Gastroesophageal sphincter (tissue), 4 donors: ENCODE results near the gene CAPN5. TPM values are rescaled to one million over a fixed set of nuclear protein-coding genes. Genes with fewer than 3 reads are reported as not detected.
"Not testable (repeated sequence)": the region's sequence is repeated elsewhere in the genome, so short reads cannot be mapped to it uniquely, and the experiment has no call there.

Experiments used
- ATAC-seq: fragments of 150-250 bp; one replicate; pipeline ENCODE4 v1.9.1; 2016; ENCODE audit warnings: mild to moderate bottlenecking, moderate library complexity
- H3K27ac ChIP-seq, 4 donors: fragments of 200-600 bp; sonication (generic) in 3 of 4; 1 replicate in 3 of 4; 2 replicates in 1 of 4; pipeline ENCODE4 v1.5.1; 2016 to 2019
- H3K27me3 ChIP-seq: fragments of 200-600 bp; sonication (generic); one replicate; pipeline ENCODE4 v1.5.1; 2019
- H3K36me3 ChIP-seq, 2 donors: fragments of 200-600 bp; sonication (generic); one replicate each; pipeline ENCODE4 v1.5.1; 2019; ENCODE audit warnings: control low read depth in 1 of 2
- H3K4me1 ChIP-seq, 3 donors: fragments of 200-600 bp; sonication (generic); 1 replicate in 2 of 3; 2 replicates in 1 of 3; pipeline ENCODE4 v1.5.1; 2016 to 2019; ENCODE audit warnings: control low read depth in 2 of 3
- H3K4me3 ChIP-seq, 2 donors: fragments of 200-600 bp; sonication (generic); one replicate each; pipeline ENCODE4 v1.5.1; 2019; ENCODE audit warnings: mild to moderate bottlenecking in 1 of 2, moderate library complexity in 1 of 2
- H3K9me3 ChIP-seq, 3 donors: fragments of 200-600 bp; sonication (generic); one replicate each; pipeline ENCODE4 v1.5.1; 2017 to 2019; ENCODE audit warnings: control low read depth in 2 of 3
- EP300 ChIP-seq: sonication (generic); formaldehyde crosslinking; IDR thresholded peaks from one replicate; pipeline ENCODE4 v1.6.1; 2017; ENCODE audit warnings: antibody characterized with exemption, mild to moderate bottlenecking
- POLR2A ChIP-seq, 2 donors: fragments of 450-650 bp; IDR thresholded peaks; one replicate each; pipeline ENCODE4 v1.6.1; 2017; ENCODE audit warnings: antibody characterized with exemption in 2 of 2, mild to moderate bottlenecking in 2 of 2, moderate library complexity in 1 of 2
- POLR2AphosphoS5 ChIP-seq: sonication (generic); formaldehyde crosslinking; IDR thresholded peaks from one replicate; pipeline ENCODE4 v1.6.1; 2017; ENCODE audit warnings: antibody characterized with exemption
- WGBS, 2 donors: methylation state at CpG; one replicate each; pipeline ENCODE4 v1.1.5; 2018; ENCODE audit warnings: low coverage in 1 of 2; 5-methylcytosine and 5-hydroxymethylcytosine counted together
- total RNA-seq, 4 donors: library from RNA; depleted of rRNA; stranded (reverse); fragments of >200 nt; gene quantifications; one replicate each; pipeline ENCODE4 v1.1.0, GENCODE V29; 2016
- TF ChIP-seq, protein P1 (sequence below), 4 experiments: fragments of 200-600 bp in 2 of 4; fragments of 450-650 bp in 2 of 4; sonication (generic) in 1 of 4; IDR thresholded peaks; one replicate each; pipeline ENCODE4 v1.5.1; 2017 to 2019; ENCODE audit warnings: antibody characterized with exemption in 4 of 4, mild to moderate bottlenecking in 2 of 4, moderate library complexity in 2 of 4

The CAPN5 gene
- 1 to 10 TPM; 4.1 to 9.4 (median 7.7) TPM for total RNA-seq

GRCh38 chr11:77066229-77067042 lies at the start of gene CAPN5:
TSS of gene CAPN5 (plus strand) at chr11:77066971. CDS start at chr11:77084887, 17,916 bp downstream.
- 0 to 8% methylated on average over 2 of the region's 69 CpGs for WGBS, 2 donors
- H3K4me3 ChIP-seq = peak within 1 kb of the TSS; percentile 55 to 82
- ATAC-seq = peak; percentile 95
- no peaks in the 10 kb centered on the region for H3K36me3 ChIP-seq
- TF ChIP-seq, protein P1, sequence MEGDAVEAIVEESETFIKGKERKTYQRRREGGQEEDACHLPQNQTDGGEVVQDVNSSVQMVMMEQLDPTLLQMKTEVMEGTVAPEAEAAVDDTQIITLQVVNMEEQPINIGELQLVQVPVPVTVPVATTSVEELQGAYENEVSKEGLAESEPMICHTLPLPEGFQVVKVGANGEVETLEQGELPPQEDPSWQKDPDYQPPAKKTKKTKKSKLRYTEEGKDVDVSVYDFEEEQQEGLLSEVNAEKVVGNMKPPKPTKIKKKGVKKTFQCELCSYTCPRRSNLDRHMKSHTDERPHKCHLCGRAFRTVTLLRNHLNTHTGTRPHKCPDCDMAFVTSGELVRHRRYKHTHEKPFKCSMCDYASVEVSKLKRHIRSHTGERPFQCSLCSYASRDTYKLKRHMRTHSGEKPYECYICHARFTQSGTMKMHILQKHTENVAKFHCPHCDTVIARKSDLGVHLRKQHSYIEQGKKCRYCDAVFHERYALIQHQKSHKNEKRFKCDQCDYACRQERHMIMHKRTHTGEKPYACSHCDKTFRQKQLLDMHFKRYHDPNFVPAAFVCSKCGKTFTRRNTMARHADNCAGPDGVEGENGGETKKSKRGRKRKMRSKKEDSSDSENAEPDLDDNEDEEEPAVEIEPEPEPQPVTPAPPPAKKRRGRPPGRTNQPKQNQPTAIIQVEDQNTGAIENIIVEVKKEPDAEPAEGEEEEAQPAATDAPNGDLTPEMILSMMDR (IDR thresholded peaks at IDR 0.05) = peak in 3 of 4 experiments; percentile 19 to 50 (median 48)
- TF ChIP-seq EP300 (no peak), POLR2A (IDR thresholded peaks at IDR 0.05) (peak; percentile 80 to 90), POLR2AphosphoS5 (peak; percentile 82)
- peak within 1 kb of the TSS; percentile 68 to 96 (median 92) for H3K27ac ChIP-seq
- no peaks in the 10 kb centered on the region for H3K27me3 ChIP-seq
- H3K4me1 ChIP-seq = peaks cover 0 to 45% (median 6%) of the 10 kb centered on the region in 3 donors
- H3K9me3 ChIP-seq = no peaks in the 10 kb centered on the region

GRCh38 chr11:77018396-77018924 lies 48.3 kb upstream of the CAPN5 start:
- not testable (repeated sequence) for H3K9me3 ChIP-seq, ATAC-seq, H3K4me3 ChIP-seq, H3K4me1 ChIP-seq, H3K27me3 ChIP-seq, H3K27ac ChIP-seq
- H3K36me3 ChIP-seq = peaks cover 0 to 40% of the 10 kb centered on the region in 2 donors
- 86% methylated on average over 1 to 2 of the region's 2 CpGs for WGBS, 2 donors

GRCh38 chr11:77019976-77020595 lies 46.7 kb upstream of the CAPN5 start:
- Histone ChIP-seq H3K27me3 (no peaks in the 10 kb centered on the region), H3K4me1 (no peaks in the 10 kb centered on the region), H3K9me3 (no peaks in the 10 kb centered on the region), H3K36me3 (peaks cover 0 to 40% of the 10 kb centered on the region in 2 donors), H3K27ac (no peak overlapping the region), H3K4me3 (no peak overlapping the region)
- no peak for ATAC-seq
- TF ChIP-seq EP300 (no peak), POLR2A (IDR thresholded peaks at IDR 0.05) (no peak), POLR2AphosphoS5 (no peak)
- TF ChIP-seq, protein P1 (IDR thresholded peaks at IDR 0.05) = no peak
- 86 to 87% methylated on average over 2 of the region's 2 CpGs for WGBS, 2 donors

GRCh38 chr11:77020734-77021133 lies 46.0 kb upstream of the CAPN5 start:
- 100% methylated on average over 2 of the region's 2 CpGs for WGBS, 2 donors
- Histone ChIP-seq H3K36me3 (peaks cover 0 to 40% of the 10 kb centered on the region in 2 donors), H3K4me1 (no peaks in the 10 kb centered on the region), H3K9me3 (no peaks in the 10 kb centered on the region), H3K27me3 (no peaks in the 10 kb centered on the region), H3K27ac (no peak overlapping the region), H3K4me3 (no peak overlapping the region)
- ATAC-seq = no peak
- TF ChIP-seq POLR2AphosphoS5 = no peak
- TF ChIP-seq EP300 = no peak
- TF ChIP-seq POLR2A (IDR thresholded peaks at IDR 0.05) = no peak
- TF ChIP-seq, protein P1 (IDR thresholded peaks at IDR 0.05) = no peak

GRCh38 chr11:77024745-77025144 lies 42.0 kb upstream of the CAPN5 start:
- Histone ChIP-seq H3K27ac (no peak overlapping the region), H3K36me3 (peaks cover 0 to 17% of the 10 kb centered on the region in 2 donors), H3K9me3 (no peaks in the 10 kb centered on the region), H3K4me3 (no peak overlapping the region), H3K4me1 (no peaks in the 10 kb centered on the region), H3K27me3 (peaks cover 2% of the 10 kb centered on the region)
- TF ChIP-seq, protein P1 (IDR thresholded peaks at IDR 0.05) = no peak
- TF ChIP-seq POLR2A (IDR thresholded peaks at IDR 0.05) (no peak), POLR2AphosphoS5 (no peak)
- no peak for ATAC-seq
